Adrenal gland (tissue), 12 donors: ENCODE measurements around the gene PPP1R10. TPM values are rescaled to one million over a fixed set of nuclear protein-coding genes. Genes with fewer than 3 reads are reported as not detected.

Experiments used
- DNase-seq, 7 donors: peaks; one replicate each; pipeline ENCODE4 v3.0.0-alpha.2; 2019 to 2020
- H3K27ac ChIP-seq, 5 donors: fragments of 200-600 bp; sonication (generic) in 4 of 5; 1 replicate in 3 of 5; 2 replicates in 2 of 5; pipeline versions ENCODE4 v1.5.1 to v1.8.0; 2016 to 2020; ENCODE audit warnings: mild to moderate bottlenecking in 1 of 5
- H3K27me3 ChIP-seq: fragments of 200-600 bp; 2 replicates; pipeline ENCODE4 v1.8.0; 2021
- H3K36me3 ChIP-seq, 2 donors: fragments of 200-600 bp; replicated peaks in 1 of 2; 1 replicate in 1 of 2; 2 replicates in 1 of 2; pipeline versions ENCODE4 v1.5.1 to v1.8.0; 2018 to 2022
- H3K4me1 ChIP-seq, 2 donors: fragments of 200-600 bp; replicated peaks in 1 of 2; 1 replicate in 1 of 2; 2 replicates in 1 of 2; pipeline versions ENCODE4 v1.5.1 to v1.8.0; 2018 to 2021
- H3K4me3 ChIP-seq, 4 donors: fragments of 200-600 bp; sonication (generic) in 3 of 4; one replicate each; pipeline ENCODE4 v1.5.1; 2016 to 2018
- H3K9me3 ChIP-seq, 3 donors: fragments of 200-600 bp; sonication (generic) in 1 of 3; replicated peaks in 1 of 3; 1 replicate in 2 of 3; 2 replicates in 1 of 3; pipeline versions ENCODE4 v1.5.1 to v1.8.0; 2016 to 2021
- CTCF ChIP-seq, 6 experiments: fragments of 450-650 bp in 4 of 6; fragments of 200-600 bp in 2 of 6; sonication (generic) in 1 of 6; IDR thresholded peaks; 1 replicate in 5 of 6; 2 replicates in 1 of 6; pipeline versions ENCODE4 v1.5.1 to v1.8.0; 2016 to 2021; ENCODE audit warnings: antibody characterized with exemption in 6 of 6, mild to moderate bottlenecking in 2 of 6, moderate library complexity in 1 of 6
- POLR2A ChIP-seq, 2 donors: fragments of 450-650 bp; IDR thresholded peaks; one replicate each; pipeline ENCODE4 v1.6.1; 2017; ENCODE audit warnings: antibody characterized with exemption in 2 of 2, mild to moderate bottlenecking in 2 of 2, moderate library complexity in 1 of 2
- WGBS, 4 donors: extraction: QIAGEN DNeasy Blood & Tissue Kit in 2 of 4; methylation state at CpG; one replicate each; pipeline versions ENCODE4 v1.1.5 to v1.1.7; 2013 to 2017; 5-methylcytosine and 5-hydroxymethylcytosine counted together
- intact Hi-C, 2 donors: fragments of 100-400 bp; cut with DNase I; formaldehyde crosslinking; loops; one replicate each; pipeline versions ENCODE4 v1.14.1 to v1.15.0; 2022 to 2023
- polyA plus RNA-seq, 3 donors: library from polyadenylated mRNA; stranded (reverse); fragments of 200-250 nt in 2 of 3; fragments of 350-450 nt in 1 of 3; fragmentation: Illumina TruSeq in 1 of 3; extraction: RNeasy Lipid Tissue Mini Kit (QIAGEN cat#74804) in 1 of 3; gene quantifications; one replicate each; pipeline ENCODE4 v1.2.3, GENCODE V29; 2013 to 2014
- total RNA-seq, 9 donors: library from RNA; depleted of rRNA in 4 of 9; stranded (reverse); fragments of >200 nt in 4 of 9; fragments of 120-200 nt in 1 of 9; fragmentation: NEBNext Ultra II Directional in 1 of 9; extraction: Animal tissue kit (Norgen Biotek cat#: 25700) in 1 of 9; gene quantifications; one replicate each; pipeline versions ENCODE4 v1.1.0 to v1.2.4, GENCODE V29; 2013 to 2023
- donor health status: healthy with polysubstance abuse.
- donor health status: Bipolar disorder and iron deficiency.
- donor health status: DM: yes; HTN: yes; CAD: no.
- donor health status: DM: no; HTN: no; CAD: no.
- donor health status: DM: no; HTN: no; CAD: no.
- donor health status: DM: yes; HTN: yes; CAD: no.

PPP1R10 gene
- total and polyA plus RNA-seq, 12 donors, result 28.8 to 102 (median 64.7) TPM

DNA sequence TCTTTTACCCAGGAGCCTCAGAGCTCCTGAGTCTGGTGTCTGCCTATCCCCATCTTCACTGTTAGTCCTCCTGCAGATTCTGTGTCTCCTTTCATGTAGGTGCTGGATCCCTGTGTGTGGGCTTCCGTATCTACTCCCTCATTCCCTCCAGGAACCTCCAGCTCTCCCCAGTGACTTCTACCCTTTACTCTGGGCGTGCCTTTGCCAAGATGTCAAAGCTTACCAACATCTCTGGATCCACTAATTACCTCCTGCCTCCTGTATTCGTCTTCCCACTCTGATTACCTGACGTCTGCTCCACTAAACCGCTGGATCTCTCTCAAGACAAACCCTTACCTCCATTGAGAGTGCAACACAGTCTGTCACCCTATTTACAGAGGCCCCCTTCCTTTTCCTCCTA, 27.7 kb upstream of the PPP1R10 start:
- Histone ChIP-seq H3K27ac (no peak overlapping the region), H3K4me1 (peaks cover 10 to 14% of the 10 kb centered on the region in 2 donors), H3K9me3 (no peaks in the 10 kb centered on the region), H3K27me3 (no peaks in the 10 kb centered on the region), H3K4me3 (no peak overlapping the region), H3K36me3 (peaks cover 0 to 25% of the 10 kb centered on the region in 2 donors)
- 81 to 89% (median 86%) methylated on average over 5 of the region's 5 CpGs for WGBS, 4 donors
- intact Hi-C loops, result no loop called here
- no peak for DNase-seq
- TF ChIP-seq POLR2A (IDR thresholded peaks at IDR 0.05), result no peak
- no peak for TF ChIP-seq CTCF (IDR thresholded peaks at IDR 0.05)

DNA sequence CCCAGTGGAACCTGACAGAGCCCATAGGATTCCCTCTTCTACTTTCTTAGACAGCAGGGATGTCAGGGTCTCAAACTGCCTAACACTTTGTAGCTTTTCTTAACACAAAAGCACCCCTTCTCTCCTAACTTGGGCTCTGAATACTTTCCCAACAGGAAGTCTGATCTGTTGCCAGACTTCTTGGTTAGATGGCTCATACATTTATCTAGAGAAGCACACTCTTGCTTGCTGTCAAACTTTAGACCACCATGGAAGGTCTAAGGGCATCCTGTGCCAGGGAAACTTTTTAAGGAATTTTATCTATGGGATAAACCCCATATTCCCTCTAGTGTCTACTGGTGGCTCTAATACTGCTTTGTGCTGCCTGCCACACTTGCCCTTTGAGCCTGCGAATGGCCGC, 26.6 kb upstream of the PPP1R10 start:
- TF ChIP-seq POLR2A (IDR thresholded peaks at IDR 0.05), result no peak
- no peak for TF ChIP-seq CTCF (IDR thresholded peaks at IDR 0.05)
- Histone ChIP-seq H3K27me3 (no peaks in the 10 kb centered on the region), H3K4me3 (no peak overlapping the region), H3K9me3 (no peaks in the 10 kb centered on the region), H3K4me1 (peaks cover 10 to 14% of the 10 kb centered on the region in 2 donors), H3K36me3 (peaks cover 0 to 25% of the 10 kb centered on the region in 2 donors), H3K27ac (no peak overlapping the region)
- 90 to 100% (median 99%) methylated on average over 2 of the region's 2 CpGs for WGBS, 4 donors
- DNase-seq, result no peak
- intact Hi-C loops, result no loop called here

DNA sequence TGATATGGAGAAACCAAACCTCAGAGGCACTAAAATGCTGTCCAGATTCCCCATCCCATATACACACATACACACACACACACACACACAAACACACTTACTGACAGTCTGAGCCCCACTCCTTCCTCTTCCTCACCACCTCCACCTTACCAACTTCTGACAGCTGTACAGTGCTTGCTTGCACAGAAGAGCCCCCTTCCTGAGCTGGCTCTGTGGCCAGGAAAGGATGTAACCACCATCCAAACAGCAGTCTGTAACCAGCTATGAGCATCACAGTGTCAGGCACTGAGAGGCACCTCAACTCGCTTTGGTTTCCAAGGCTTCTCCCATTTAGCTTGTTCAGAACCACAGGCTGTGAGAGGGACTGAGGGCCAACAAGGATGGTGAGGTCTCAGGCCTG, 24.0 kb upstream of the PPP1R10 start:
- H3K4me1 ChIP-seq, result no peaks in the 10 kb centered on the region
- intact Hi-C loops, result no loop called here
- no peak overlapping the region for H3K4me3 ChIP-seq
- 75 to 100% (median 76%) methylated on average over 1 of the region's 1 CpG for WGBS, 4 donors
- no peak for DNase-seq
- H3K27me3 ChIP-seq, result no peaks in the 10 kb centered on the region
- TF ChIP-seq CTCF (IDR thresholded peaks at IDR 0.05) (no peak), POLR2A (IDR thresholded peaks at IDR 0.05) (no peak)
- H3K9me3 ChIP-seq, result no peaks in the 10 kb centered on the region
- no peak overlapping the region for H3K27ac ChIP-seq
- peaks cover 0 to 25% of the 10 kb centered on the region in 2 donors for H3K36me3 ChIP-seq

GRCh38 chr6:30640481-30640880, 23.4 kb upstream of the PPP1R10 start:
- intact Hi-C loops, result no loop called here
- TF ChIP-seq POLR2A (IDR thresholded peaks at IDR 0.05), result no peak
- TF ChIP-seq CTCF (IDR thresholded peaks at IDR 0.05), result no peak
- 80 to 89% (median 84%) methylated on average over 10 of the region's 10 CpGs for WGBS, 4 donors
- no peak overlapping the region for H3K4me3 ChIP-seq
- H3K4me1 ChIP-seq, result no peaks in the 10 kb centered on the region
- H3K9me3 ChIP-seq, result no peaks in the 10 kb centered on the region
- DNase-seq, result no peak
- H3K27ac ChIP-seq, result no peak overlapping the region
- H3K36me3 ChIP-seq, result peaks cover 0 to 25% of the 10 kb centered on the region in 2 donors
- no peaks in the 10 kb centered on the region for H3K27me3 ChIP-seq
